Measurements from ENCODE around the gene RARS2. TPM values are rescaled to one million over a fixed set of nuclear protein-coding genes. Genes with fewer than 3 reads are reported as not detected.
"Not testable (repeated sequence)": the region's sequence is repeated elsewhere in the genome, so short reads cannot be mapped to it uniquely, and the experiment has no call there.

RARS2 gene
- total and polyA plus RNA-seq, 4 donors = 15.6 to 40.5 (median 24.4) TPM

DNA sequence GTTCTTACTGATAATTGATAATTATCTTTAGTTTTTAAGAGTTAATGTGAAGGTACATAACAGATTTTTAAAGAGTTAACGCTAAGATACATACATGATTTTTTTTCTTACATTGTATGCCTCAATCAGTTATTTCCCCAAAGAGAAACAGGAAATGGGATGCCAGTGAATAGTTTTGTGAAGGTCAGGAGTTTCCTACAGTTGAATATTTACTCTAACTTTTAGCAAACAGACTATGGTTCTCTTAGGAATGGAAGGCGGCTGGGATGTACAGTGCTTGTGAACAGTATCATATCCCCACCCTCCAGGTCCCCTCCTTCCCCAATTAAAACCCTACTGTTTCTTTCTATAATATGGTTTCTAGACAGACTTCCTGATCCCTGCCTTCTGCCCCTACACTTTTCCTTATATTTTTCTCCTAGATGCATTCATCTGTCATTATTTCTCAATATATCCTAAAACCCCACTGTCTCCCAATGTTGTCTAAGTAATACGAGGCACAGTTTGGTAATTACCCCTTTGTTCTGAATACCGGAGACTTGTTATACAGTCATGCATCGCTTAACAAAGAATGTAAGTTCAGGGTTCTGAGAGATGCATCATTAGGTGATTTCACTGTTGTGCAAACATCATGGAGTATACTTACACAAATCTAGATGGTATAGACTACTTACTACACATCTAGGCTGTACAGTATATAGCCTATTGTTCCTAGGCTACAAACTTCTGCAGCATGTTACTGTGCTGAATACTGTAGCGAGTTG is 87.8 kb downstream of the RARS2 start:
- ATAC-seq (ENCODE audit: insufficient read depth, low FRiP score) = no peak
- H3K9me3 ChIP-seq (ENCODE audit: control insufficient read depth in 4 of 4, insufficient read depth in 3 of 4, low read length in 3 of 4) = no peaks in the 10 kb centered on the region
- no peak for DNase-seq
- peaks cover 0 to 23% (median 11%) of the 10 kb centered on the region in 4 donors for H3K36me3 ChIP-seq (ENCODE audit: control insufficient read depth in 4 of 4, insufficient read depth in 4 of 4, low read length in 4 of 4)
- no peaks in the 10 kb centered on the region for H3K27me3 ChIP-seq (ENCODE audit: control insufficient read depth in 3 of 3, insufficient read depth in 3 of 3, low read length in 2 of 3)
- WGBS, 2 donors = 87 to 88% methylated on average over 6 of the region's 6 CpGs
- peaks cover 0 to 11% (median 0%) of the 10 kb centered on the region in 5 donors for H3K4me1 ChIP-seq (ENCODE audit: control insufficient read depth in 5 of 5, insufficient read depth in 5 of 5, low read length in 5 of 5)
- H3K9ac ChIP-seq (ENCODE audit: insufficient read depth in 1 of 2, low read length in 2 of 2) = no peak overlapping the region
- no peak overlapping the region for H3K27ac ChIP-seq (ENCODE audit: low read depth in 1 of 2, low read length in 1 of 2)
- no peak overlapping the region for H3K4me3 ChIP-seq
- TF ChIP-seq, protein P1, sequence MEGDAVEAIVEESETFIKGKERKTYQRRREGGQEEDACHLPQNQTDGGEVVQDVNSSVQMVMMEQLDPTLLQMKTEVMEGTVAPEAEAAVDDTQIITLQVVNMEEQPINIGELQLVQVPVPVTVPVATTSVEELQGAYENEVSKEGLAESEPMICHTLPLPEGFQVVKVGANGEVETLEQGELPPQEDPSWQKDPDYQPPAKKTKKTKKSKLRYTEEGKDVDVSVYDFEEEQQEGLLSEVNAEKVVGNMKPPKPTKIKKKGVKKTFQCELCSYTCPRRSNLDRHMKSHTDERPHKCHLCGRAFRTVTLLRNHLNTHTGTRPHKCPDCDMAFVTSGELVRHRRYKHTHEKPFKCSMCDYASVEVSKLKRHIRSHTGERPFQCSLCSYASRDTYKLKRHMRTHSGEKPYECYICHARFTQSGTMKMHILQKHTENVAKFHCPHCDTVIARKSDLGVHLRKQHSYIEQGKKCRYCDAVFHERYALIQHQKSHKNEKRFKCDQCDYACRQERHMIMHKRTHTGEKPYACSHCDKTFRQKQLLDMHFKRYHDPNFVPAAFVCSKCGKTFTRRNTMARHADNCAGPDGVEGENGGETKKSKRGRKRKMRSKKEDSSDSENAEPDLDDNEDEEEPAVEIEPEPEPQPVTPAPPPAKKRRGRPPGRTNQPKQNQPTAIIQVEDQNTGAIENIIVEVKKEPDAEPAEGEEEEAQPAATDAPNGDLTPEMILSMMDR (IDR thresholded peaks at IDR 0.05; ENCODE audit: control extremely low read depth, extremely low read depth) = no peak

DNA sequence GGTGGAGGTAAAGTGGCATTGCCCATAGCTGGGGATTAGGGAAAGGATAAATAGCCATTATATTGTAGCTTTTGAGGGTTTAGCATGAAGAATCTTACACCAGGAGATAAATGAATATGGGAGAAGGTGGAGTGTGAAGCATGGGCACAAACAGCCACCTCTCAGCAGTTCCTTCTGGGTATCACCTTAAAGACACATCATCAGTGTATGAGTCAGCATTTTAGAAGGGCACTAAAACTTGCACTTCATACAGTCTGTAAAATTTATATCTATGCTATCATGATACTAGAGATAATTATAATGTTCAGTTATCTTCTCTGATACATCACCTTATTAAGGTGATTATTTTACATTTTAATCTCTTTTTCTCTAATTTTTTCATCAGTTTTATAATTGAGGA is 91.7 kb downstream of the RARS2 start:
- Histone ChIP-seq H3K27me3 (ENCODE audit: control insufficient read depth in 3 of 3, insufficient read depth in 3 of 3, low read length in 2 of 3) (no peaks in the 10 kb centered on the region), H3K9ac (ENCODE audit: insufficient read depth in 1 of 2, low read length in 2 of 2) (no peak overlapping the region), H3K9me3 (ENCODE audit: control insufficient read depth in 4 of 4, insufficient read depth in 3 of 4, low read length in 3 of 4) (no peaks in the 10 kb centered on the region), H3K36me3 (ENCODE audit: control insufficient read depth in 4 of 4, insufficient read depth in 4 of 4, low read length in 4 of 4) (peaks cover 0 to 15% (median 8%) of the 10 kb centered on the region in 4 donors), H3K4me3 (no peak overlapping the region), H3K4me1 (ENCODE audit: control insufficient read depth in 5 of 5, insufficient read depth in 5 of 5, low read length in 5 of 5) (no peaks in the 10 kb centered on the region), H3K27ac (ENCODE audit: low read depth in 1 of 2, low read length in 1 of 2) (no peak overlapping the region)
- TF ChIP-seq, protein P1 (IDR thresholded peaks at IDR 0.05; ENCODE audit: control extremely low read depth, extremely low read depth) = no peak
- DNase-seq (no peak), ATAC-seq (ENCODE audit: insufficient read depth, low FRiP score) (no peak)

- 88 to 93% methylated on average over 8 of the region's 8 CpGs for WGBS, 2 donors
- DNase-seq (no peak), ATAC-seq (ENCODE audit: insufficient read depth, low FRiP score) (no peak)
These were observed 94.9 kb downstream of the RARS2 start for GRCh38 chr6:87494761-87495422.

DNA sequence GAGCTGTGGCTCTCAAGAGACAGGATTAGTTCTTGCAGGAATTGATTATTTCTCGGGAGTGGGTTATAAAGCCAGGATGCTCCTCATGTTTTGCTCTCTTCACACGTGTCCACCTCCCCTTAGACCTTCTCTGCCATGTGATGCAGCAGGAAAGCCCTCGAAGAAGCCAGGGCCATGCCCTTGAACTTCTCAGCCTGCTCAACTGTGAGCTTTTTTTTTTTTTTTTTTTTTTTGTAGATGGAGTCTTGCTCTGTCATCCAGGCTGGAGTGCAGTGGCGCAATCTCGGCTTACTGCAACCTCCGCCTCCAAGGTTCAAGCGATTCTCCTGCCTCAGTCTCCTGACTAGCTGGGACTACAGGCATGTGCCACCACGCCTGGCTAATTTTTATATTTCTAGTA is 100.5 kb downstream of the RARS2 start:
- H3K4me3 ChIP-seq; H3K27me3 ChIP-seq (ENCODE audit: control insufficient read depth in 3 of 3, insufficient read depth in 3 of 3, low read length in 2 of 3); H3K9me3 ChIP-seq (ENCODE audit: control insufficient read depth in 4 of 4, insufficient read depth in 3 of 4, low read length in 3 of 4); ATAC-seq (ENCODE audit: insufficient read depth, low FRiP score); H3K4me1 ChIP-seq (ENCODE audit: control insufficient read depth in 5 of 5, insufficient read depth in 5 of 5, low read length in 5 of 5); DNase-seq; H3K27ac ChIP-seq (ENCODE audit: low read depth in 1 of 2, low read length in 1 of 2); H3K9ac ChIP-seq (ENCODE audit: insufficient read depth in 1 of 2, low read length in 2 of 2): not testable (repeated sequence)
- peaks cover 0 to 13% (median 2%) of the 10 kb centered on the region in 4 donors for H3K36me3 ChIP-seq (ENCODE audit: control insufficient read depth in 4 of 4, insufficient read depth in 4 of 4, low read length in 4 of 4)
- 93% methylated on average over 8 of the region's 8 CpGs for WGBS, 2 donors

More at GRCh38 chr6:87494761-87495422, 94.9 kb downstream of the RARS2 start:
- H3K36me3 ChIP-seq (ENCODE audit: control insufficient read depth in 4 of 4, insufficient read depth in 4 of 4, low read length in 4 of 4) = peaks cover 0 to 10% (median 5%) of the 10 kb centered on the region in 4 donors
- no peaks in the 10 kb centered on the region for H3K27me3 ChIP-seq (ENCODE audit: control insufficient read depth in 3 of 3, insufficient read depth in 3 of 3, low read length in 2 of 3)
- TF ChIP-seq, protein P1 (IDR thresholded peaks at IDR 0.05; ENCODE audit: control extremely low read depth, extremely low read depth) = no peak
- H3K9ac ChIP-seq (ENCODE audit: insufficient read depth in 1 of 2, low read length in 2 of 2) = no peak overlapping the region
- no peak overlapping the region for H3K27ac ChIP-seq (ENCODE audit: low read depth in 1 of 2, low read length in 1 of 2)
- H3K4me1 ChIP-seq (ENCODE audit: control insufficient read depth in 5 of 5, insufficient read depth in 5 of 5, low read length in 5 of 5) = no peaks in the 10 kb centered on the region
- no peaks in the 10 kb centered on the region for H3K9me3 ChIP-seq (ENCODE audit: control insufficient read depth in 4 of 4, insufficient read depth in 3 of 4, low read length in 3 of 4)
- no peak overlapping the region for H3K4me3 ChIP-seq

Measured in lung (tissue), 12 donors.